H1 (cell line): Measurements from ENCODE around the gene CLBA1. TPM values are rescaled to one million over a fixed set of nuclear protein-coding genes. Genes with fewer than 3 reads are reported as not detected.
"Not testable (repeated sequence)": the region's sequence is repeated elsewhere in the genome, so short reads cannot be mapped to it uniquely, and the experiment has no call there.

Source experiments
- CTCF ChIA-PET: fragments of 300-600 bp; sonication (Branson Sonifier 250); formaldehyde crosslinking; loops from one replicate; lab custom pipeline; 2021; ENCODE audit not compliant: partially characterized antibody; lab: Charles Lee
- POLR2A ChIA-PET: fragments of 300-600 bp; sonication (Branson Sonifier 250); formaldehyde crosslinking; loops from one replicate; lab custom pipeline; 2021; ENCODE audit warnings: inconsistent platforms; ENCODE audit not compliant: partially characterized antibody; lab: Charles Lee
- DNase-seq, 2 experiments: peaks; one replicate each; pipeline versions ENCODE4 v3.0.0 to v3.0.0-alpha.2; 2010 to 2022; ENCODE audit warnings: low spot score in 2 of 2, low read depth in 1 of 2, mixed read lengths in 1 of 2
- FAIRE-seq: peaks from 2 replicates; lab custom pipeline; 2011; peaks lifted over from hg19 to GRCh38; lab: Jason Lieb, UNC
- H2AFZ ChIP-seq: 2 replicates; pipeline ENCODE4 v1.8.1; 2012; ENCODE audit warnings: low read length, inconsistent platforms
- H2AK5ac ChIP-seq: 2 replicates; pipeline ENCODE4 v1.6.1; 2013; ENCODE audit warnings: low read depth, low read length
- H2BK120ac ChIP-seq: replicated peaks from 2 replicates; pipeline ENCODE3; 2013; ENCODE audit warnings: low read depth, low read length, inconsistent platforms
- H2BK12ac ChIP-seq: 2 replicates; pipeline ENCODE4 v1.6.1; 2013; ENCODE audit warnings: low read depth, low read length
- H2BK15ac ChIP-seq: 2 replicates; pipeline ENCODE4 v1.6.1; 2013; ENCODE audit warnings: low read length
- H2BK20ac ChIP-seq: 2 replicates; pipeline ENCODE4 v1.6.1; 2013; ENCODE audit warnings: low read length
- H2BK5ac ChIP-seq: 2 replicates; pipeline ENCODE4 v1.6.1; 2013; ENCODE audit warnings: low read depth, low read length
- H3K14ac ChIP-seq: 2 replicates; pipeline ENCODE4 v1.6.1; 2013; ENCODE audit warnings: inconsistent platforms; ENCODE audit not compliant: insufficient read length
- H3K18ac ChIP-seq: 2 replicates; pipeline ENCODE4 v1.6.1; 2013; ENCODE audit warnings: low read length; ENCODE audit errors: extremely low read depth
- H3K23ac ChIP-seq: 2 replicates; pipeline ENCODE4 v1.6.1; 2013; ENCODE audit warnings: inconsistent platforms; ENCODE audit not compliant: insufficient read length
- H3K23me2 ChIP-seq: 2 replicates; pipeline ENCODE4 v1.6.1; 2013; ENCODE audit warnings: low read depth, low read length
- H3K27ac ChIP-seq: 2 replicates; pipeline ENCODE4 v1.6.1; 2011; ENCODE audit warnings: low read depth, low read length, inconsistent platforms
- H3K27me3 ChIP-seq, 4 experiments: replicated peaks in 1 of 4; 1 replicate in 1 of 4; 2 replicates in 3 of 4; pipeline versions ENCODE4 v1.6.1 to v1.8.1; 2011 to 2013; ENCODE audit warnings: low read length in 3 of 4, mild to moderate bottlenecking in 3 of 4, inconsistent platforms in 2 of 4, mixed read lengths in 2 of 4, moderate library complexity in 1 of 4; ENCODE audit not compliant: control insufficient read depth in 3 of 4, insufficient read depth in 3 of 4; ENCODE audit errors: extremely low read depth in 1 of 4
- H3K36me3 ChIP-seq, 4 experiments: 2 replicates each; pipeline versions ENCODE4 v1.6.1 to v1.8.1; 2011 to 2013; ENCODE audit warnings: mild to moderate bottlenecking in 4 of 4, low read length in 3 of 4, moderate library complexity in 2 of 4, control low read depth in 1 of 4, inconsistent platforms in 1 of 4; ENCODE audit not compliant: insufficient read depth in 4 of 4, control insufficient read depth in 2 of 4
- H3K4ac ChIP-seq: replicated peaks from 2 replicates; pipeline ENCODE3; 2013; ENCODE audit warnings: low read length, low read depth, mixed read lengths, inconsistent platforms; ENCODE audit not compliant: insufficient read length
- H3K4me1 ChIP-seq, 4 experiments: replicated peaks in 1 of 4; 1 replicate in 1 of 4; 2 replicates in 3 of 4; pipeline versions ENCODE4 v1.6.1 to v1.8.1; 2011 to 2013; ENCODE audit warnings: low read length in 3 of 4, inconsistent platforms in 2 of 4, mixed read lengths in 1 of 4; ENCODE audit not compliant: insufficient read depth in 4 of 4, control insufficient read depth in 3 of 4
- H3K4me2 ChIP-seq, 2 experiments: 2 replicates each; pipeline versions ENCODE4 v1.6.1 to v1.8.1; 2011 to 2013; ENCODE audit warnings: low read depth in 2 of 2, low read length in 2 of 2, control low read depth in 1 of 2, inconsistent platforms in 1 of 2, mild to moderate bottlenecking in 1 of 2; ENCODE audit not compliant: insufficient read depth in 1 of 2
- H3K4me3 ChIP-seq, 4 experiments: fragments of 200-600, 300-600 bp in 1 of 4; sonication (generic), shearing (Covaris generic), sonication (Bioruptor Twin) in 1 of 4; 2 replicates each; pipeline versions ENCODE4 v1.5.1 to v1.8.1; 2011 to 2016; ENCODE audit warnings: low read length in 4 of 4, low read depth in 3 of 4, control low read depth in 2 of 4, inconsistent platforms in 2 of 4, mild to moderate bottlenecking in 2 of 4, mixed read lengths in 1 of 4, moderate library complexity in 1 of 4; ENCODE audit not compliant: insufficient read depth in 2 of 4; ENCODE audit errors: extremely low read depth in 1 of 4
- H3K56ac ChIP-seq: replicated peaks from 2 replicates; pipeline ENCODE3; 2013; ENCODE audit warnings: low read depth, mild to moderate bottlenecking, mixed read lengths, low read length, inconsistent platforms; ENCODE audit not compliant: insufficient read length
- H3K79me1 ChIP-seq: 2 replicates; pipeline ENCODE4 v1.6.1; 2013; ENCODE audit warnings: low read depth, low read length, control low read depth
- H3K79me2 ChIP-seq, 2 experiments: 2 replicates each; pipeline versions ENCODE4 v1.6.1 to v1.8.1; 2012 to 2013; ENCODE audit warnings: low read length in 2 of 2, mild to moderate bottlenecking in 2 of 2, inconsistent platforms in 1 of 2; ENCODE audit not compliant: insufficient read depth in 2 of 2, control insufficient read depth in 1 of 2
- H3K9ac ChIP-seq, 4 experiments: replicated peaks in 1 of 4; 1 replicate in 1 of 4; 2 replicates in 3 of 4; pipeline versions ENCODE4 v1.6.1 to v1.8.1; 2011 to 2013; ENCODE audit warnings: low read depth in 3 of 4, low read length in 3 of 4, control low read depth in 2 of 4, mild to moderate bottlenecking in 2 of 4, moderate library complexity in 2 of 4, inconsistent platforms in 1 of 4; ENCODE audit errors: extremely low read depth in 1 of 4
- H3K9me3 ChIP-seq, 2 experiments: 2 replicates each; pipeline versions ENCODE4 v1.6.1 to v1.8.1; 2012 to 2013; ENCODE audit warnings: mild to moderate bottlenecking in 2 of 2, moderate library complexity in 2 of 2, control low read depth in 1 of 2, inconsistent platforms in 1 of 2, low read depth in 1 of 2, low read length in 1 of 2, mixed read lengths in 1 of 2; ENCODE audit not compliant: insufficient read depth in 2 of 2
- H4K20me1 ChIP-seq, 2 experiments: replicated peaks in 1 of 2; 2 replicates each; pipeline versions ENCODE3 to v1.8.1; 2011 to 2013; ENCODE audit warnings: inconsistent platforms in 2 of 2, low read length in 2 of 2, mild to moderate bottlenecking in 1 of 2; ENCODE audit not compliant: insufficient read depth in 2 of 2, control insufficient read depth in 1 of 2
- H4K5ac ChIP-seq: 2 replicates; pipeline ENCODE4 v1.6.1; 2013; ENCODE audit warnings: low read length, low read depth, mixed read lengths, inconsistent platforms; ENCODE audit not compliant: insufficient read length
- H4K8ac ChIP-seq: 2 replicates; pipeline ENCODE4 v1.8.0; 2013; ENCODE audit warnings: mild to moderate bottlenecking, moderate library complexity, low read length, inconsistent platforms; ENCODE audit not compliant: insufficient read depth; ENCODE audit errors: extremely low read depth
- H4K91ac ChIP-seq: replicated peaks from 2 replicates; pipeline ENCODE3; 2013; ENCODE audit warnings: low read length, mixed read lengths, inconsistent platforms; ENCODE audit not compliant: insufficient read length
- WGBS, 2 experiments: shearing (Covaris generic) in 1 of 2; methylation state at CpG; one replicate each; pipeline versions ENCODE4 v1.1.6 to v1.1.7; 2013 to 2015; ENCODE audit warnings: low lambda C conversion rate in 2 of 2, mixed read lengths in 2 of 2, inconsistent platforms in 1 of 2, low coverage in 1 of 2, missing lambda C conversion rate in 1 of 2; ENCODE audit not compliant: insufficient replicate concordance in 2 of 2, insufficient coverage in 1 of 2, insufficient read length in 1 of 2; ENCODE audit errors: extremely low coverage in 1 of 2, missing lambda C conversion rate in 1 of 2; 5-methylcytosine and 5-hydroxymethylcytosine counted together
- polyA plus RNA-seq, 7 experiments: library from polyadenylated mRNA; depleted of rRNA in 3 of 7; stranded (reverse) in 5 of 7; unstranded in 2 of 7; fragments of >200 nt in 5 of 7; fragments of 200-250 nt in 2 of 7; gene quantifications; 1 replicate in 5 of 7; 2 replicates in 1 of 7; 4 replicates in 1 of 7; pipeline versions ENCODE4 v1.2.1 to v1.2.3, GENCODE V29; 2011 to 2013; ENCODE audit warnings: missing spikeins in 2 of 7, mixed read lengths in 2 of 7
- total RNA-seq: library from RNA; stranded (reverse); fragmentation: NEBNext Ultra II Directional; extraction: Animal tissue kit (Norgen Biotek cat#: 25700); gene quantifications from 2 replicates; pipeline ENCODE4 v1.2.1, GENCODE V29; 2021

Gene CLBA1
- total and polyA plus RNA-seq, 2 of the 8 experiments (the other 6 are each of a cell fraction or from before 2014, with no cell fraction given) = 1.6 to 2.4 TPM

DNA sequence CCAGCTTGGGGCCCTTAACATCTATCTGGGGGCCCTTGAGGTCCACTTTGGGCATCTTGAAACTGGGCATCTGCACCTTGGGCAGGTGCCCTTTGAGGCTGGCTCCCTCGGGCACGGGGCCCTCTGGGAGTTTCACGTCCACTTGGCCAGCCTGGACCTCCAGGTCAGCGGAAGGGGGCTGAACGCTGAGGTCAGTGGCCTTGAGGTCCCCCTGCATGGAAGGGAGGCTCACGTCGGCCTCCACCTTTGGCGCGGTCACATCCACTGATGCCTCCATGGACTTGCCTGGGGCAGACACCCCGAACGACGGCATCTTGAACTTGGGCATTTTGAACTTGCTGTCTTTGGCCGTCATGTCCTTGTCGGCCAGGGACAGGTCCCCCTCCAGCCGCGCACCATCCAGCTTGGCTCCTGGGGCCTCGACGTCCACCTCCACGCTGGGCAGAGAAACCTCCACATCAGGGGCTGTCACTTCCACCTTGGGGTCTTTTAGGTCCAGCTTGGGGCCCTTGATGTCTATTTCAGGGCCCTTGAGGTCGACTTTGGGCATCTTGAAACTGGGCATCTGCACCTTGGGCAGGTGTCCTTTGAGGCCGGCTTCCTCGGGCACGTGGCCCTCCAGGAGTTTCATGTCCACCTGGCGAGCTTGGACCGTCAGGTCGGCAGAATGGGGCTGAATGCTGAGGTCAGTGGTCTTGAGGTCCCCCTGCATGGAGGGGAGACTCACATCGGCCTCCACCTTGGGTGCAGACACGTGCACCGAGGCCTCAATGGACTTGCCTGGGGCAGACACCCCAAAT, 42.2 kb upstream of the CLBA1 start:
- H2AFZ ChIP-seq, H4K91ac ChIP-seq, H4K5ac ChIP-seq, H3K4ac ChIP-seq, H3K18ac ChIP-seq, H3K23ac ChIP-seq, H3K14ac ChIP-seq, H3K27ac ChIP-seq, CTCF ChIA-PET, H3K4me1 ChIP-seq, H3K23me2 ChIP-seq, H3K56ac ChIP-seq, FAIRE-seq, H3K36me3 ChIP-seq, H2AK5ac ChIP-seq, H4K8ac ChIP-seq, H3K79me2 ChIP-seq, H2BK20ac ChIP-seq, H3K4me2 ChIP-seq, H2BK15ac ChIP-seq, H4K20me1 ChIP-seq, H2BK5ac ChIP-seq, H3K79me1 ChIP-seq, H3K9ac ChIP-seq, POLR2A ChIA-PET, H2BK12ac ChIP-seq, DNase-seq, H2BK120ac ChIP-seq, H3K4me3 ChIP-seq: not testable (repeated sequence)
- Histone ChIP-seq H3K9me3 (peaks cover 0 to 57% of the 10 kb centered on the region in 2 experiments; a peak in 1 of 4 replicates), H3K27me3 (peaks cover 0 to 19% (median 7%) of the 10 kb centered on the region in 4 experiments; a peak in 6 of 7 replicates)
- 92% methylated on average over 24 of the region's 29 CpGs; no CpG with 5 or more reads in 1 of the 2 experiments for WGBS, 2 experiments
